ENCODE measurements around the gene ANKUB1.

ANKUB1 gene

GRCh38 chr3:149790698-149791097 is 1.7 kb downstream of the ANKUB1 start:
- no peak overlapping the region for H3K4me3 ChIP-seq (ENCODE audit: low read depth in 1 of 5, low read length in 5 of 5)
- H3K27ac ChIP-seq (ENCODE audit: low read depth, low read length) = no peak overlapping the region
- H3K27me3 ChIP-seq (ENCODE audit: control insufficient read depth in 5 of 5, insufficient read depth in 4 of 5, low read length in 5 of 5) = peaks cover 0 to 2% (median 0%) of the 10 kb centered on the region in 5 donors
- H3K36me3 ChIP-seq (ENCODE audit: control insufficient read depth in 5 of 5, insufficient read depth in 5 of 5, low read length in 5 of 5) = no peaks in the 10 kb centered on the region
- H3K9me3 ChIP-seq (ENCODE audit: control insufficient read depth in 5 of 5, low read length in 5 of 5) = no peaks in the 10 kb centered on the region
- no peak overlapping the region for H3K9ac ChIP-seq (ENCODE audit: low read length in 5 of 5)
- no peaks in the 10 kb centered on the region for H3K4me1 ChIP-seq (ENCODE audit: control insufficient read depth in 5 of 5, insufficient read depth in 5 of 5, low read length in 5 of 5)

- no peak overlapping the region for H3K27ac ChIP-seq (ENCODE audit: low read depth, low read length)
- H3K9ac ChIP-seq (ENCODE audit: low read length in 5 of 5) = no peak overlapping the region
- no peaks in the 10 kb centered on the region for H3K4me1 ChIP-seq (ENCODE audit: control insufficient read depth in 5 of 5, insufficient read depth in 5 of 5, low read length in 5 of 5)
- no peak overlapping the region for H3K4me3 ChIP-seq (ENCODE audit: low read depth in 1 of 5, low read length in 5 of 5)
- no peaks in the 10 kb centered on the region for H3K9me3 ChIP-seq (ENCODE audit: control insufficient read depth in 5 of 5, low read length in 5 of 5)
- no peaks in the 10 kb centered on the region for H3K36me3 ChIP-seq (ENCODE audit: control insufficient read depth in 5 of 5, insufficient read depth in 5 of 5, low read length in 5 of 5)
- H3K27me3 ChIP-seq (ENCODE audit: control insufficient read depth in 5 of 5, insufficient read depth in 4 of 5, low read length in 5 of 5) = peaks cover 0 to 2% (median 0%) of the 10 kb centered on the region in 5 donors
Measured at GRCh38 chr3:149790268-149790667, 2.1 kb downstream of the ANKUB1 start.

GRCh38 chr3:149784064-149784704 is 8.2 kb downstream of the ANKUB1 start:
- H3K4me1 ChIP-seq (ENCODE audit: control insufficient read depth in 5 of 5, insufficient read depth in 5 of 5, low read length in 5 of 5) = peaks cover 0 to 17% (median 0%) of the 10 kb centered on the region in 5 donors
- no peak overlapping the region for H3K4me3 ChIP-seq (ENCODE audit: low read depth in 1 of 5, low read length in 5 of 5)
- no peaks in the 10 kb centered on the region for H3K9me3 ChIP-seq (ENCODE audit: control insufficient read depth in 5 of 5, low read length in 5 of 5)
- no peaks in the 10 kb centered on the region for H3K36me3 ChIP-seq (ENCODE audit: control insufficient read depth in 5 of 5, insufficient read depth in 5 of 5, low read length in 5 of 5)
- H3K27ac ChIP-seq (ENCODE audit: low read depth, low read length) = no peak overlapping the region
- no peak overlapping the region for H3K9ac ChIP-seq (ENCODE audit: low read length in 5 of 5)
- H3K27me3 ChIP-seq (ENCODE audit: control insufficient read depth in 5 of 5, insufficient read depth in 4 of 5, low read length in 5 of 5) = no peaks in the 10 kb centered on the region

- no peaks in the 10 kb centered on the region for H3K36me3 ChIP-seq (ENCODE audit: control insufficient read depth in 5 of 5, insufficient read depth in 5 of 5, low read length in 5 of 5)
- no peak overlapping the region for H3K9ac ChIP-seq (ENCODE audit: low read length in 5 of 5)
- no peaks in the 10 kb centered on the region for H3K27me3 ChIP-seq (ENCODE audit: control insufficient read depth in 5 of 5, insufficient read depth in 4 of 5, low read length in 5 of 5)
- no peak overlapping the region for H3K27ac ChIP-seq (ENCODE audit: low read depth, low read length)
- no peak overlapping the region for H3K4me3 ChIP-seq (ENCODE audit: low read depth in 1 of 5, low read length in 5 of 5)
- H3K4me1 ChIP-seq (ENCODE audit: control insufficient read depth in 5 of 5, insufficient read depth in 5 of 5, low read length in 5 of 5) = peaks cover 0 to 17% (median 0%) of the 10 kb centered on the region in 5 donors
- H3K9me3 ChIP-seq (ENCODE audit: control insufficient read depth in 5 of 5, low read length in 5 of 5) = no peaks in the 10 kb centered on the region
Measured at GRCh38 chr3:149783576-149783975, 8.8 kb downstream of the ANKUB1 start.

- no peak overlapping the region for H3K4me3 ChIP-seq (ENCODE audit: low read depth in 1 of 5, low read length in 5 of 5)
- no peak overlapping the region for H3K9ac ChIP-seq (ENCODE audit: low read length in 5 of 5)
- H3K36me3 ChIP-seq (ENCODE audit: control insufficient read depth in 5 of 5, insufficient read depth in 5 of 5, low read length in 5 of 5) = no peaks in the 10 kb centered on the region
- no peak overlapping the region for H3K27ac ChIP-seq (ENCODE audit: low read depth, low read length)
- H3K9me3 ChIP-seq (ENCODE audit: control insufficient read depth in 5 of 5, low read length in 5 of 5) = no peaks in the 10 kb centered on the region
- H3K27me3 ChIP-seq (ENCODE audit: control insufficient read depth in 5 of 5, insufficient read depth in 4 of 5, low read length in 5 of 5) = no peaks in the 10 kb centered on the region
- H3K4me1 ChIP-seq (ENCODE audit: control insufficient read depth in 5 of 5, insufficient read depth in 5 of 5, low read length in 5 of 5) = peaks cover 0 to 17% (median 0%) of the 10 kb centered on the region in 5 donors
Measured at GRCh38 chr3:149781741-149782140, 10.6 kb downstream of the ANKUB1 start.

GRCh38 chr3:149781211-149781610 is 11.1 kb downstream of the ANKUB1 start:
- H3K36me3 ChIP-seq (ENCODE audit: control insufficient read depth in 5 of 5, insufficient read depth in 5 of 5, low read length in 5 of 5) = no peaks in the 10 kb centered on the region
- no peaks in the 10 kb centered on the region for H3K9me3 ChIP-seq (ENCODE audit: control insufficient read depth in 5 of 5, low read length in 5 of 5)
- no peak overlapping the region for H3K9ac ChIP-seq (ENCODE audit: low read length in 5 of 5)
- no peak overlapping the region for H3K27ac ChIP-seq (ENCODE audit: low read depth, low read length)
- peaks cover 0 to 17% (median 0%) of the 10 kb centered on the region in 5 donors for H3K4me1 ChIP-seq (ENCODE audit: control insufficient read depth in 5 of 5, insufficient read depth in 5 of 5, low read length in 5 of 5)
- no peaks in the 10 kb centered on the region for H3K27me3 ChIP-seq (ENCODE audit: control insufficient read depth in 5 of 5, insufficient read depth in 4 of 5, low read length in 5 of 5)
- H3K4me3 ChIP-seq (ENCODE audit: low read depth in 1 of 5, low read length in 5 of 5) = no peak overlapping the region

- no peak overlapping the region for H3K9ac ChIP-seq (ENCODE audit: low read length in 5 of 5)
- H3K27ac ChIP-seq (ENCODE audit: low read depth, low read length) = no peak overlapping the region
- no peaks in the 10 kb centered on the region for H3K27me3 ChIP-seq (ENCODE audit: control insufficient read depth in 5 of 5, insufficient read depth in 4 of 5, low read length in 5 of 5)
Measured at GRCh38 chr3:149777414-149778214, 14.7 kb downstream of the ANKUB1 start.

GRCh38 chr3:149776170-149776569 is 16.2 kb downstream of the ANKUB1 start:
- H3K27me3 ChIP-seq (ENCODE audit: control insufficient read depth in 5 of 5, insufficient read depth in 4 of 5, low read length in 5 of 5) = no peaks in the 10 kb centered on the region
- H3K9me3 ChIP-seq (ENCODE audit: control insufficient read depth in 5 of 5, low read length in 5 of 5) = no peaks in the 10 kb centered on the region
- H3K4me1 ChIP-seq (ENCODE audit: control insufficient read depth in 5 of 5, insufficient read depth in 5 of 5, low read length in 5 of 5) = no peaks in the 10 kb centered on the region
- no peak overlapping the region for H3K9ac ChIP-seq (ENCODE audit: low read length in 5 of 5)
- H3K4me3 ChIP-seq (ENCODE audit: low read depth in 1 of 5, low read length in 5 of 5) = no peak overlapping the region
- H3K36me3 ChIP-seq (ENCODE audit: control insufficient read depth in 5 of 5, insufficient read depth in 5 of 5, low read length in 5 of 5) = no peaks in the 10 kb centered on the region
- no peak overlapping the region for H3K27ac ChIP-seq (ENCODE audit: low read depth, low read length)

More at GRCh38 chr3:149777414-149778214, 14.7 kb downstream of the ANKUB1 start:
- H3K4me1 ChIP-seq (ENCODE audit: control insufficient read depth in 5 of 5, insufficient read depth in 5 of 5, low read length in 5 of 5) = peaks cover 0 to 6% (median 0%) of the 10 kb centered on the region in 5 donors
- H3K36me3 ChIP-seq (ENCODE audit: control insufficient read depth in 5 of 5, insufficient read depth in 5 of 5, low read length in 5 of 5) = no peaks in the 10 kb centered on the region
- no peak overlapping the region for H3K4me3 ChIP-seq (ENCODE audit: low read depth in 1 of 5, low read length in 5 of 5)
- H3K9me3 ChIP-seq (ENCODE audit: control insufficient read depth in 5 of 5, low read length in 5 of 5) = no peaks in the 10 kb centered on the region

- Histone ChIP-seq H3K9ac (ENCODE audit: low read length in 5 of 5) (no peak overlapping the region), H3K9me3 (ENCODE audit: control insufficient read depth in 5 of 5, low read length in 5 of 5) (no peaks in the 10 kb centered on the region), H3K27me3 (ENCODE audit: control insufficient read depth in 5 of 5, insufficient read depth in 4 of 5, low read length in 5 of 5) (no peaks in the 10 kb centered on the region), H3K36me3 (ENCODE audit: control insufficient read depth in 5 of 5, insufficient read depth in 5 of 5, low read length in 5 of 5) (no peaks in the 10 kb centered on the region), H3K4me3 (ENCODE audit: low read depth in 1 of 5, low read length in 5 of 5) (no peak overlapping the region), H3K27ac (ENCODE audit: low read depth, low read length) (no peak overlapping the region), H3K4me1 (ENCODE audit: control insufficient read depth in 5 of 5, insufficient read depth in 5 of 5, low read length in 5 of 5) (no peaks in the 10 kb centered on the region)
Measured at GRCh38 chr3:149772861-149773260, 19.5 kb downstream of the ANKUB1 start.

- H3K4me3 ChIP-seq (ENCODE audit: low read depth in 1 of 5, low read length in 5 of 5) = no peak overlapping the region
- H3K9me3 ChIP-seq (ENCODE audit: control insufficient read depth in 5 of 5, low read length in 5 of 5) = no peaks in the 10 kb centered on the region
- H3K27ac ChIP-seq (ENCODE audit: low read depth, low read length) = no peak overlapping the region
- no peaks in the 10 kb centered on the region for H3K4me1 ChIP-seq (ENCODE audit: control insufficient read depth in 5 of 5, insufficient read depth in 5 of 5, low read length in 5 of 5)
- H3K27me3 ChIP-seq (ENCODE audit: control insufficient read depth in 5 of 5, insufficient read depth in 4 of 5, low read length in 5 of 5) = no peaks in the 10 kb centered on the region
- H3K9ac ChIP-seq (ENCODE audit: low read length in 5 of 5) = no peak overlapping the region
- no peaks in the 10 kb centered on the region for H3K36me3 ChIP-seq (ENCODE audit: control insufficient read depth in 5 of 5, insufficient read depth in 5 of 5, low read length in 5 of 5)
Measured at GRCh38 chr3:149771652-149772271, 20.6 kb downstream of the ANKUB1 start.

Data from subcutaneous abdominal adipose tissue (tissue), 5 donors.